GM19452 (cell line): ENCODE data around the gene PTCH2.
A peak's percentile ranks its signal among the peaks of the same experiment; 100 is the strongest.

ENCODE experiments used
- ATAC-seq: cut with Tn5 transposase; IDR thresholded peaks from one replicate; pipeline ENCODE4 v1.9.1; 2021; ENCODE audit not compliant: unreplicated experiment

PTCH2 gene

GRCh38 chr1:44780583-44781121 lies 62.4 kb downstream of the PTCH2 start:
- ATAC-seq: no peak

DNA sequence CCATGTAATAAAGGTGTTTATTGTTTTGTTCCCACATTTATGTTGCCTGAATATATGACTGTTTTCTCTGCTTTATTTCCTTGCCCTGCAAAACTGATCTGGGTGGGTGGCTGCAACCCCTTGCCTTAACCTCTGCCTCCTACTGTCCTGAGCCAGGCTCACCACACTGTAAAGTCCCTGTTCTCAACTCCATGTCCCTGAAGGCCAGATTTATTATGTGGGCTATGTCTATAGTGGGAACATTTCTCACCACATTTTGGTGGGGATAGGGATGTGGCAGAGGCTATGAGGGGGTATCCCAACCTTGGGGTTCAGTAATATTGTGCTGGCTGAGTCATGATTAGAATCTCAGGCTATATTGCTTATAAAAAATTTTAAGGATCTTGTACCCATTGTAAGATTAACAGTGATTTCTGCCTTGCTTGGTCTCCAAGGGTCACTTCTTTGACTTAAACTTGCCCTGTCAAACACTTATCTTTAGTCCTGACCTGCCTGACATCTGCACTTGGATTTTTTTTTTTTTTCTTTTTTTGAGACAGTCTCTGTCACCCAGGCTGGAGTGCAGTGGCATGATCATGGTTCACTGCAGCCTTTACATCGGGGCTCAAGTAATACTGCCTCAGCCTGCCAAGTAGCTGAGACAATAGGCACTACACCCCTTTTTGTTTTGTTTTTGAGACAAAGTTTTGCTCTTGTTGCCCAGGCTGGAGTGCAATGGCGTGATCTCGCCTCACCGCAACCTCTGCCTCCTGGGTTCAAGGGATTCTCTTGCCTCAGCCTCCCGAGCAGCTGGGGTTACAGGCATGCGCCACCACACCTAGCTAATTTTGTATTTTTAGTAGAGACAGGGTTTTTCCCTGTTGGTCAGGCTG lies 64.1 kb downstream of the PTCH2 start:
- ATAC-seq: no peak

DNA sequence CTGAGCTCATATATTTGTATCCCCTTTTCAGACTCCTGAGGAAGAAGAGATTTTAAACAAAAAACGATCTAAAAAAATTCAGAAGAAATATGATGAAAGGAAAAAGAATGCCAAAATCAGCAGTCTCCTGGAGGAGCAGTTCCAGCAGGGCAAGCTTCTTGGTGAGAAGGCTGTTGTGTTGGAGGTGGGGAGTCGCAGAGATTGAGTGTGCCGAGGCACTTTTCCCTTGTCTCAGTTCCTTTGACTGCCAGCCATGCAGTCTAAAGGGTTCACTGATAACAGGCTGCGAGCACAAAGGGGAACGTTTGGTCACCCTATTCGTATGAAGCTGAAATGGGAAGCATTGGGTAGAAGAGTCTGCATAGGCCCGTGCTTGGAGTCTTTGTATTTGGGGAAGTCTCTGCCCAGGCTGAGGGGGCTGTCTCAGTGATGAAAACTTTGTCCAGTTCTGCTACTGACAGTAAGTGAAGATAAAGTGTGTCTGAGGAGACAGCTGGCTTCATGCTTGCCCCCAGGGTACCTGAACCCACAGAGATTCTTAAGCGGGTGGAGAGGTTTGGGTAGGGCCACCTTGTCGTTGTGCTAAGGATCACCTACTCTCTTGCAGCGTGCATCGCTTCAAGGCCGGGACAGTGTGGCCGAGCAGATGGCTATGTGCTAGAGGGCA lies 65.0 kb downstream of the PTCH2 start:
- ATAC-seq: no peak

DNA sequence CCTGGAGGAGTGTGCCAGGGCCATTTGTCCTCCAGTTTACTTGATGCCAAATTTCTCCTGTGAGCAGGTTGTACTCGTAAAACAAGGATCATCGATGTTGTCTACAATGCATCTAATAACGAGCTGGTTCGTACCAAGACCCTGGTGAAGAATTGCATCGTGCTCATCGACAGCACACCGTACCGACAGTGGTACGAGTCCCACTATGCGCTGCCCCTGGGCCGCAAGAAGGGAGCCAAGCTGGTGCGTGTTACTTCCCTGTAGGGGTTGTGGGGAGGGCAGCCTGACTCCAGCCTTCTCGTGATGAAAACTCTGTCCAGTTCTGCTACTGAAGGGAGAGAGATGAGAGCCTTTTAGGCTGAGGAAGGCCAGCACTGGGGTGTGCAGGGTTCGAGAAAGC lies 65.5 kb downstream of the PTCH2 start:
- no peak for ATAC-seq

- no peak for ATAC-seq
These were observed 66.4 kb downstream of the PTCH2 start for GRCh38 chr1:44776730-44777068.

- peak; percentile 11 for ATAC-seq
These were observed 66.9 kb downstream of the PTCH2 start for GRCh38 chr1:44775930-44776729.

DNA sequence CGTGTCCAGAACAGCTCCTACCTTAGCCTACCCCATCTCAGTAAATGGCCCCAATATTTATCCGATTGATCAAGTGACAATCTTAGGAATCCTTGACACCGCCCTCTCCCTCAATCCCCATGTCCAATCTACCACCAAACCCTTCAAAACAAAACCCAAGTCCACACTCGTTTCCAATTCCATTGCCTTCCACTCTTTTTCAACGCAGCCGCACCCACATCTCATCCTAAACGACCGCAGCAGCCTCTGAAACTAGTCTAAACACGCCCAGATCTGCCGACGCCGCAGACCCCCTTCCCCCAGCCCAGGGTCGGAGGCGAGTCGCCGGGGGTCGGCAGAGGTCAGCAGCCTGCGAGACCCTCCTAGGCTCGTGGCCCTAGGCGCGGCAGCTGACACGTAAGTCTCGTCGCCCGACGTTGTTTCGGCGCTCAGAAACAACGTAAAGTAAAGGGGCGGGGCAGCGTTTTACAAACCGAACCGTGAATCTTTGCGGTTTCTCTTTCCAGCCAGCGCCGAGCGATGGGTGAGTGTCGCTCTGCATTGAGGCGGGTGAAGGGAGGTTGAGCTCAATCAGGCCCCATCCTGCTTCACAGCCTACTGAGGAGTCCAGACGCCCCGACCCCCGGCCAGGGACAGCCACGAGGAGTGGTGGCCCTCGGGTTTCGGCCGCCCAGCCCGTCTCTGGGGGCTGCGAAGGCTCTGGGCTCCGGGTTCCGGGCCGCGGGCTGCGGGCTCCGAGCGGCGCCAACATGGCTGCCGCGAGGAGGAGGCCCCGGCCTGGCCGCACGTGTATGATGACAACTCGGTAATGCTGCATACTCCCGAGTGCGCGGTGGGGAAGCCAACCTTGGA lies 67.7 kb downstream of the PTCH2 start, which contains the start of gene RPS8:
TSS of gene RPS8 (plus strand) at position 463 of the 852 bp plus-strand sequence. CDS start at position 520, 57 bp downstream.
- ATAC-seq: peak; percentile 71
